Stimulated activated CD8-positive, alpha-beta memory T cell treated with anti-CD3 and anti-CD28 coated beads, Interleukin-4, amount 100 ng/mL, for 1 hour (primary cell): Measurements from ENCODE around the gene TTLL10.

Experiments
- DNase-seq, 2 donors: peaks; one replicate each; pipeline ENCODE4 v3.0.0-alpha.2; 2020; ENCODE audit warnings: low read depth in 2 of 2, low spot score in 1 of 2

Gene TTLL10

GRCh38 chr1:1232208-1232795 is 58.6 kb downstream of the TTLL10 start, which contains the start of gene B3GALT6:
B3GALT6 (plus strand) TSS chr1:1232237; CDS start chr1:1232279, 42 bp downstream.
- DNase-seq, result no peak

- no peak for DNase-seq
These were observed 59.3 kb downstream of the TTLL10 start for GRCh38 chr1:1232796-1233566.

- no peak for DNase-seq
These were observed 59.9 kb downstream of the TTLL10 start for GRCh38 chr1:1233567-1233892.

GRCh38 chr1:1234180-1234808 is 60.6 kb downstream of the TTLL10 start:
- DNase-seq, result no peak

- DNase-seq, result no peak
These were observed 61.5 kb downstream of the TTLL10 start for GRCh38 chr1:1235016-1235744.

GRCh38 chr1:1236176-1236763 is 62.6 kb downstream of the TTLL10 start:
- no peak for DNase-seq

GRCh38 chr1:1236945-1237873 is 63.5 kb downstream of the TTLL10 start:
- DNase-seq, result no peak

- no peak for DNase-seq
These were observed 64.4 kb downstream of the TTLL10 start for GRCh38 chr1:1237874-1238701.

GRCh38 chr1:1238702-1239178 is 65.1 kb downstream of the TTLL10 start:
- DNase-seq, result no peak

GRCh38 chr1:1239227-1239613 is 65.5 kb downstream of the TTLL10 start:
- DNase-seq, result no peak

GRCh38 chr1:1239614-1240347 is 66.1 kb downstream of the TTLL10 start:
- no peak for DNase-seq

- no peak for DNase-seq
These were observed 66.7 kb downstream of the TTLL10 start for GRCh38 chr1:1240348-1240732.

- DNase-seq, result no peak
These were observed 67.3 kb downstream of the TTLL10 start for GRCh38 chr1:1240822-1241587.

- DNase-seq, result no peak
These were observed 68.0 kb downstream of the TTLL10 start for GRCh38 chr1:1241588-1242219.

- no peak for DNase-seq
These were observed 69.0 kb downstream of the TTLL10 start for GRCh38 chr1:1242461-1243265.

GRCh38 chr1:1243266-1243660 is 69.6 kb downstream of the TTLL10 start:
- no peak for DNase-seq

GRCh38 chr1:1243807-1244191 is 70.1 kb downstream of the TTLL10 start:
- no peak for DNase-seq
